Transverse colon (tissue), 4 donors: Measurements from ENCODE around the gene CRYBB2.

ENCODE experiments used
- CTCF ChIP-seq, 5 experiments: fragments of 200-600 bp in 3 of 5; fragments of 450-650 bp in 2 of 5; sonication (generic) in 3 of 5; IDR thresholded peaks; 1 replicate in 2 of 5; 2 replicates in 3 of 5; pipeline ENCODE4 v1.5.1; 2016 to 2017; ENCODE audit warnings: antibody characterized with exemption in 5 of 5, inconsistent platforms in 3 of 5, mild to moderate bottlenecking in 2 of 5, moderate library complexity in 1 of 5
- EP300 ChIP-seq: sonication (generic); formaldehyde crosslinking; IDR thresholded peaks from one replicate; pipeline ENCODE4 v1.6.1; 2017; ENCODE audit warnings: antibody characterized with exemption, low read depth
- POLR2A ChIP-seq: fragments of 450-650 bp; IDR thresholded peaks from one replicate; pipeline ENCODE4 v1.6.1; 2016; ENCODE audit warnings: antibody characterized with exemption, mild to moderate bottlenecking, moderate library complexity
- POLR2AphosphoS5 ChIP-seq, 3 donors: sonication (generic); formaldehyde crosslinking; IDR thresholded peaks; one replicate each; pipeline ENCODE4 v1.6.1; 2016; ENCODE audit warnings: antibody characterized with exemption in 3 of 3

GRCh38 chr22:25183949-25184619 lies 35.4 kb upstream of the CRYBB2 start:
- no peak for TF ChIP-seq CTCF (IDR thresholded peaks at IDR 0.05)
- TF ChIP-seq POLR2AphosphoS5 (IDR thresholded peaks at IDR 0.05), result no peak
- no peak for TF ChIP-seq EP300
- no peak for TF ChIP-seq POLR2A
